ENCODE results near the gene AUTS2. TPM values are rescaled to one million over a fixed set of nuclear protein-coding genes. Genes with fewer than 3 reads are reported as not detected.

The AUTS2 gene
- polyA plus RNA-seq, 4 donors = 69.8 to 109 (median 76.8) TPM

DNA sequence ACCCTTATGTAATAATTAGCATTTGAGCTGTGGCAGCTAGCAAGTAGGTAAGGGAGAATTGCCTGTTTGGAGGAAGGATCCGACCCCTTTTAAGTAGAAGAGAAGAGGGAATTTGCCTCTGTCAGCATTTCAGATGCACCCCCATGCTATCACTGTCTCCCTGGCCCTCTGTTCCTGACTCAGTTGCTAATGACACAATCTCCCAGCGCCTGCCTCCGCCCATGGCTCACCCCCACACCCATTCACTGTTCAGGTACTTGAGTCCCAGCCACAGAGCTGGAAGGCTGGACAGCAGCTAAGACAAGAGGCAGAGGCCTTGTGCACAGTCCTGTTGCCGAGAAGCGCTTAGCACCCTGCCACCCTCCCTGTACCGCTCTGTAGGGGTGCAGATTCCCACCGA, 1021.4 kb downstream of the AUTS2 start:
- DNase-seq (ENCODE audit: low read depth in 4 of 4, low spot score in 3 of 4) = no peak

DNA sequence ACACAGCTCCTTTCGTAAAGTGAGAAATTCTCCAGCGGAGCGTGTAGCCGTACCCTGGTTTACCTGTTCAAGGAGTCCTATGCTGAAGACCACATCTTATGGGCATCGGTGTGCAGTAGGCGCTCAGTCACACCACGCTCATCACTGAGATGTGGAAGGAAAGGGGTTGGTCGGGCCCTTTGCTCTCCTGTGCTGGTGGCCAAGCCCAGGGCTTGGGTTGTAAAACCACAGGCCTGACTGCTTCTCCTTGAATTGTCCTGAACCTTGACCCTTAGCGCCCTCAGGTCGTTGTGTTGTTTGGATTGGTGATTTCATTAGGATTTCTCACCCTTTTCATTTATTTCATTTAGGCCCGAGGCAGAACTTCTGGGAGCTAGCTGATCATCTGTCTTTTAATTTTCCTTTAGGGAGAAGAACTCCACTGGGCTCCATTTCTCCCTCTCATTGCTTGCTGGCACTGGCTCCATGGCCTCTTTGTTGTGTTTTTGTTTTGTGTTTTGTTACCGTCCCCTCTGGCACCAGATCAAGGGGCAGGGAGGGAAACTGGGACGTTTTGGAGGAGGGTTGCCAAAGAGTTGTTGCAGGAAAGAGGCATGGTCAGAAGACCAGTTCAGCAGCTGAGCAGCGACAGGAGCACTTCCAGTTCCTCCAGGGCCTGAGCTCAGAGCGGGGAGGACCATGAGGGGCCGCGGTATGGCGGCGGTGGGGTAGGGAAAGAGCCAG, 1022.2 kb downstream of the AUTS2 start:
- no peak for DNase-seq (ENCODE audit: low read depth in 4 of 4, low spot score in 3 of 4)

DNA sequence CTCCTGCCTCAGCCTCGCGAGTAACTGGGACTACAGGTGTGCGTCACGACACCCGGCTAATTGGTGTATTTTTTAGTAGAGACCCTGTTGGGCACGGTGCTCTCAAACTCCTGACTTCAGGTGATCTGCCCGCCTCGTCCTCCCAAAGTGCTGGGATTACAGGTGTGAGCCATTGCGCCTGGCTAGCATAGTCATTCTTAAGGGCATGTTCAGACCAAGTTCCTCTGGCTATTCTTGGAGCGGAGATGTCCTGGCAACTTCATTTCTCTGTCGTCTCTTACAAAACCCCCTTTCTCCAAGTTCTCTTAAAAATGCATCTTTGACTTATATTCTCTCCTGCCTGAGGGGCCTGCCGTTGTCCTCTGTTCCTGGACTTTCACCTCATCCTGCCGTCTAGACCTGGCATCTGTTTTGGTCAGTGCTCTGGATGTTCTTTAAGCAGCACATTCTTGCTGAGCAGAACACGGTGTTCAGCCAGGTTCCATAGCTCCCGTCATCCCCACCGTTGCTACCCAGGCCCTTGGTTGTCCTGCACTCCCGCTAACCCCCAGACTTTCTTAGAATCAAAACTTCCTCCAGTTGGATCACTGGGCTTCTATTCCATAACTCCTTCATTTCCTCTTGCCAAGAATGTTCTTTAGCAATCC, 1023.8 kb downstream of the AUTS2 start:
- no peak for DNase-seq (ENCODE audit: low read depth in 4 of 4, low spot score in 3 of 4)

DNA sequence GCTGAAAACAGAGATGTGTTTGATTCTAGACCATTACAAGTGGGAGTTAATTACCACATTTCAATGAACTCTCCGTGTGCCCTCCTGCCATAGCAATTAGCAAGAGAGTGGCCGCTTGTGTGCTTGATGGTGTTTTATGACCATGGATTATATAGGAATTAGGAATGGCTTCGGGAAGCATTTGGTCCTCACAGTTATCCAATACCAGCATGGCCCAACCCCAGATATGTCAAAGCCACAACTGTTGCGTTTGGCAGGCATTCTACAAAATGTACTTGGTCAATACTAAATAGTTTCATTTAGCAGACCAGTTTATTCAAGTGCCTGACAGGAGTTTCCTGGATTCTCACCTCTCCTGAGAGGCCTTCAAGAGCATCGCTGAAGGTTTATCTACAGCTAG, 1024.7 kb downstream of the AUTS2 start:
- DNase-seq (ENCODE audit: low read depth in 4 of 4, low spot score in 3 of 4) = no peak

DNA sequence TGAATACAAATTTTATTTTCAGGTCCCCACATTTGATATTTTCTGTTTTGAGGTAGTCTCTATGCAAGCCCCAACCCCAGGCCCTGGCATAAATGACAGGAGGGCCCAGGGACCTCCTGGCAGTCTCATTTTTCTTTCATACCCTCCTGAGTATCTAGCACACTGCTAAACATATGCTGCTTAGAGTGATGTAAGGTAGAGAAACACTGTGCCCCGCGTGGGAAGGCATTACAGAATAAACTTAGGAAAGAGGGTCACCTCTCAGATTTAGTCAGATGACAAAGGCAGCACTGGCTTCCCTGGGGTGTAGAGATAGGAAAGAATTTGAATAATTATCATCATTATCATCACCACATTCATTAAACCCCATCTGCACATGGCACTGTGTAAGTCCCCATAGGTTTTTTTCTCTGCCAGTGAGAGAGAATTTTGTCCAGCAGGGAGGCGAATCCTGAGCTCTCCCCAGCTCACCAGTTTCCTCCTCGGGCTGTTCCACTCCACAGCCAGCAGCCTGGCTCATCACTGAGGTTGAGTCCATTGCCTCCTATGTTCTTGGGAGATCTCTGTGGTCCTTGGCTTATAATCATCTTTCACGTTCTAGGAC, 1026.3 kb downstream of the AUTS2 start:
- DNase-seq (ENCODE audit: low read depth in 4 of 4, low spot score in 3 of 4) = no peak

DNA sequence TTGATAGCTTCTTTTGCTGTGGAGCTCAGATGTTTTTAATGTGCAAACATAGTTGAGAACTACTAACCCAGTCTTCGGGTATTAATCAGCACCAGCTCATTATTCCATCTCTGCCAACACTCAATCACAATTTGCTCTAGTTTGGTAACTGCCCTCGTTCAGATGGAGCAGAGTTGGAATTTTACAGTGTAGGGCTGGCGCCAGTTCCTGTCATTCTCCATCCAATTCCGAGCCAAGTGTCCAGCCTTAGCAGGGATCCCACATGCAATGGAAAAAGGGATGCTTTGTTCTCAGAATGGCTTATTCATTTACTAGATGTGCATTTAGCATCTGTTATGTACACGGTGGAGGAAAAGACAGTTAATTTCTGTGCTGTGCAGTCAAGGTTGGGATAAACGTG, 1029.2 kb downstream of the AUTS2 start:
- no peak for DNase-seq (ENCODE audit: low read depth in 4 of 4, low spot score in 3 of 4)

DNA sequence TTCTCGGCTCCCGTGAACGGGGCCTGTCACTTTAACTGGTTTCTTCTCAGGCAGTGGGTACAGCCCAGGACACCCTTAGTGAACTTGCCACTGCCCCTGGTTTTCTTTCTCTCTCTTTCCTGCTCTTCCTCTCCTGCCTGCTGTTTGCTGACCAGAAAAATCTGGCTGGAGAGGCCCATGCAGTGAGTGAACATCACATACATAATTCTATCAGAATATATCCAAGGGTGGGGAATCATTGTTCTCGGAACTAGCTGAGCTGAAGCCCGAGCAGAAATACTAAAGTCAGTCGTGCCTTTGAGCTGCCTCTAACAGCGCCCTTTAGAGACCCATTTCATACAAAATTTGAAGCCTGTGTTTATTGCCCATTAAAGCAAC, 1032.2 kb downstream of the AUTS2 start:
- DNase-seq (ENCODE audit: low read depth in 4 of 4, low spot score in 3 of 4) = no peak

DNA sequence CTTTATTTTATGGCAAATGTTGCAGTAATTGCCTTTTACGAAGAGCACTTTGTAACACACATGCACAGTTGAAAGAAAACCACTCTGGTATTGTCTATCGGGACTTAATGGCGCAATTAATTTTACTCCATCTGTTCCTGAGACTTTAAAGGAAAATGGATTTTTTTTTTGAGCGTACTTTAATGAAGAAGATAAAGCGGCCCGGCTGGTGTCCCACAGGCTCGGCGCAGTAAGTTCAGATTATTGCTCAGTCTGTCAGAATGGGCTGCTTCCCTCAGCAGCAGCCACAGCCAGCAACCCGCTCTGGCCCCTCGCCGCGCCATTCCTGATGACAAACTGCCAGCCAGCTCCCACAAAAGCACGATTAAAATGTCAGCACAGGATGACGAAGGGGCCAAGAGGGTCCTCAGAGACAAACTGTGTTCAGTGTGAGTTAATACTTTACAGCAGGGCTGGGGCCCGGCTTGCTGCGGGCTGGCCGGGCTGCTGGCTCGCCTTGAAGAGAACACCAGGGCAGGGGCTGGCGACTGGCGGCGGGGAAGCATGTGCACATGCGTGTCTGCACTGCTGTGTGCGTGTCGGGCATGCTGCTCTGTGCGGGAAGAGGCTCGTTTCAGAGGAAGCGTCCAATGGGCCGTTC, 1032.7 kb downstream of the AUTS2 start:
- DNase-seq (ENCODE audit: low read depth in 4 of 4, low spot score in 3 of 4) = peak; percentile 76 to 86 (median 78)

DNA sequence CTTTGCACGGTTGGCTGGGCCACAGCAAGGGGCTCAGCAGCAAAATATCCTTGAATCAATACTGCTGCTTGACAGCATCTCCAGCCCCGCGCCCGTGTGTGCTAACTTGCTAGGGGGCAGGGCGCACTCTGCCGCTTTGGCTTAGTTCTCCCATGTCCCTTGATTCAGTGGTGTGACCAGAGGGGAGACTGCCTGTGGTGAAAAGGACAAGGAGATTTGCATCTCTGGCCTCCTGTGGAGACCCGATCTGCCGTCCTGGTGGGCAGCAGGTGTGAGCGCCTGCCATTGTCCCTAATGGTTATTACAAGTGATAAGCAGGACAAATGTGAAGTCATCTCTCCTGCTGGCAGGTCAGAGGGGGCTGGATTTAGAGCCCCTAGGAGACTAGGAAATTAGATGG, 1033.4 kb downstream of the AUTS2 start:
- no peak for DNase-seq (ENCODE audit: low read depth in 4 of 4, low spot score in 3 of 4)

DNA sequence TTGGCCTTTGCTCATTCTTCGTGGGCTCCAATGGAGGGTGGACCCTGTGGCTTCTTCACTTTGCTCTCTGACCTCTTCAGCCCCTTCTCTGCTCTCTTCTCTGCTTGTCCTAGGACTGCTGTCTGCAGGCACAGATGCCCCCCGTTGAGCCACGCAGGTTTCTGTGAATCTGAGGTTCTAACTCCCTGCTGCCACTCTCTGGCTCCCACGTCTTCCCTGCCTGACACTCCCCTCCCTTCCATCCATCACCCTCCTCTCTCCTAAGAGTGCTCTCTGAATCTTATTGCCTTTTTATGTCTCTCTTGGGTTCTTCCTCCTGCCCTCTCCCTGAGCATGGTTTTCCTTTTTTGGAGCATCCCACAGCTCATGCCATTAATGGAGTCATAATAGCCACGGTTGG, 1034.1 kb downstream of the AUTS2 start:
- DNase-seq (ENCODE audit: low read depth in 4 of 4, low spot score in 3 of 4) = no peak

DNA sequence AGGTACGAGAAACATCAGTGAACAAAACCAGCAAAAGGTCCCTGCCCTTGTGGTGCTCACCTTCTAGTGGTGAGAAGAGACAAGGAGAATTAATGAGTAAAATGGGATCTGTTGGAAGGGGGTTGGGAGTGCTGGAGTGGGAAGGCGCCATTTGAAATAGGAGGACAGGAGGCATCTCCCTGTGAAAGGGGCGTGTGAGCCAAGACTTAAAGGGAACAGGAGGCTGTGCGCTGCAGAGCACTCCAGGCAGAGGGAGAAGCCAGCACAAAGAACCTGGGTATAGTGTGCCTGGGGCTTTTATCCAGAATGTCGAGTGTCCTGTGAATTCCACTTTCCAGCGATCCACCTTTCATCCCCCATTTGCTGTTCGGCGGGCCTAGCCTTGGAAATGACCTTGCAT, 1035.8 kb downstream of the AUTS2 start:
- DNase-seq (ENCODE audit: low read depth in 4 of 4, low spot score in 3 of 4) = no peak

DNA sequence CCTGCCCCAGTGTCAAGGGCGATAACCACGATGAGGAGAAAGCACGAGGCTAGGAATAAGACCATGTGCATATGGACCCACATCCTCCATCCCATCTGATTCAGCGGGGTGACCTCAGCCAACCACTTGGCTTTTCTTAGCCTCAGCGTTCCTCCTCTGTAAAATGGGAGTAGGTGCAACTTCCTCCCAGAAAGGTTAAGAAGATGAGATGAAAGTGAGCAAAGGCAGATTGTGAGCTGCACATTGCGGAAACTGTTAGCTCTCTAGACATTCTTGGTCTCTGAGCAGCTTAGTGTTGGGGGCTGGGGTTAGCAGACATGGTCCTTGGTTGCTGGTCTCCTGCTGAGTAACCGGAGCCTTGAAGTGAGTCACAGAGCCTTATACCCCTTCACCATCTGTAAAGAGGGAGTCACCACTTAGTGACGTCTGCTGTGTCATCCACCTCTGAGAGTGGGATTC, 1036.4 kb downstream of the AUTS2 start:
- DNase-seq (ENCODE audit: low read depth in 4 of 4, low spot score in 3 of 4) = no peak

DNA sequence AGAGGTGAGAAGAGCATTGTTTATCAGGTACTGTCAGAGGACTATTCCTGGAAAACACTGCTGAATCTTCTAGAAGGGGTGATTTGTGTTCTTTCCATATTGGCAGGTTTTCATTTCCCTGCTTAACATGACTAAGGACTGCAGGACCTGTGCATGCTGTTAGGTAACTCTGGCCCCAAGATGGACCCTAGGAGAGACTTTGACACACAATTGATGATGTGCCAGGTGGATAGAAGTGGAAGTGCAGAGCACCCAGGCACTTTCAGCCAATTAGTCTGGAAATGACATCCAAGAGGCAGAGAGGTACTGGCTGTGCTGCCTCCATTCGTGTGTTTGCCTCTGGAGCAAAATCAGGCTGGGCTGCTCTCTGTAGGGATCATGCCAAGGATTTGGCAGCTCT, 1037.4 kb downstream of the AUTS2 start:
- no peak for DNase-seq (ENCODE audit: low read depth in 4 of 4, low spot score in 3 of 4)

DNA sequence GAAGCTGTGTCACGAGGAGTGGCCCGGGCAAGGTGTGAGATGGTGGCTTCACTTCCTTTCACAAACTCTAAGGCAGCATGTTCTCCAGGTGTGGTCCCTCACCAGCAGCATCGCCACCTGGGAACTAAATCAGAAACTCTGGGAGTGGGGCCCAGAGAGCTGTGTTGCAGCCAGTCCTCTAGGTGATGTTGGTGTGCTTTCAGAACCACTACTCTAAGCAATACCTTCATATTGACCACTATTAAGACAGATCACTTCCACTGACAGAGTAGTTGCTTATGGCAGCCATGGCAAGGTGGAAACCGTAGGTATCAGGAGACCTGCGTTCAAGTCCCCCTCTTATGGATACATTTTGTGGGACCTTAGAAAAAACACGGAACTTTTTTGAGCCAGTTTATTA, 1037.9 kb downstream of the AUTS2 start:
- no peak for DNase-seq (ENCODE audit: low read depth in 4 of 4, low spot score in 3 of 4)

DNA sequence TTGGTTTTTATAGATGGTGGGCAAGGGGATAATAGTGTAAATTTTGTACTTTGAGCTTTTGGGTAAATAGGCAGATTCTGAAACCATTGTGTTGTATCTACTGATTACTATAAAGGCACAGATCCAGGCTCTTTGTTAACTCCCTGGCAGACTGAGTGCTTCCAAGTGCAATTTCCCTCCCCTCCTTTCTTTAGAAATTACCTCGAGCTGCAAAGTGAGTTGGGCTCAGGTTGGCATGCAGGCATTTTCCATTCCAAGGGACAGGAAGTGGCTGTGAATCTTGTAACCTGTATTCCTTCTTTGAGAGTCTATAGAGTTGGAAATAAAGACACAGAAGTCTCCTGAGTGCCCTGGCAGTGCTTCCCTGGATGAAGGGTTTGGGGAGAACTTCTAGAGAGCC, 1039.5 kb downstream of the AUTS2 start:
- no peak for DNase-seq (ENCODE audit: low read depth in 4 of 4, low spot score in 3 of 4)

DNA sequence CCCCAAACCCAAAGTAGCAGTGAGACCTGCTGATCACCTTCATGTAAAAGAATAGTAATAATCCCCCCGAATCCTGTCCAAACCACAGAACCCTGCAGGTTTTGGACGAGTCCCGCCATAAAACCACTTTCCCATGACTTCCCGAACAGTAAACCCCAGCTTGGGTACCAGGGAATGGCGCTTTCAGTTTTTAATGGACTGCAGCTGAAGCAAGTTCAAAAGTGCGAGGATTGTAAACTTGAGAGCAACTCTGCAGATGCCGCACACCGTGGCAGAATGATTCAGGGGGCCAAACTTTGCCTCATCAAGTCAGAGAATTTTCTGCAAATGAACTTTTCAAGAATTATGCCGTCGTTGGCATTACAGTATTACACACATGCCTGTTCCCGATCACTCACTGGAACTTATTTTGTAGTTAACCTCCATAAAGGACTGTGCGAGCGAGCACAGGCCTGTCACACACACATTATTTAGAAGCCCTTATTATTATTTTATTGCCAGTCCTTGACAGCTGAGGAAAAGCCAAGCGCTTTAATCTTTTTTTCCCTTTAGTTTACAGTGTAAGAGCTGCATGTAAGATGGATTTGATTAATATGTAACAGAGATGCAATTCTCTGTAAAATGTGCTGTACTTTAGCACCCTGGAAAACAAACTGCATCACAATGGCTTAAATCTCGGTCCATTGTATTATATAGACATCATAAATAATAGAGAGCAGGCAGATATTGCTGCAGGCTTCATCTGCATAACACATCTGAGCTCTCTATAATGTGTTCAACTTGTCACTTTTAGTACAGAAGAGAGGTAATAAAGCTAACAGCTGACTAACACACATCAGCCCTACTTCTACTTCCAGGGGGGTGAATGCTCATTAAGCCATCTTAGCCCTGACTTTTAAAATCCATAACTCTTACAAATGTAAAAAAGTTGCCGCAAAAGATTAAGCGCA, 1040.2 kb downstream of the AUTS2 start:
- DNase-seq (ENCODE audit: low read depth in 4 of 4, low spot score in 3 of 4) = peak in 2 of 4 donors; percentile 23 to 49

DNA sequence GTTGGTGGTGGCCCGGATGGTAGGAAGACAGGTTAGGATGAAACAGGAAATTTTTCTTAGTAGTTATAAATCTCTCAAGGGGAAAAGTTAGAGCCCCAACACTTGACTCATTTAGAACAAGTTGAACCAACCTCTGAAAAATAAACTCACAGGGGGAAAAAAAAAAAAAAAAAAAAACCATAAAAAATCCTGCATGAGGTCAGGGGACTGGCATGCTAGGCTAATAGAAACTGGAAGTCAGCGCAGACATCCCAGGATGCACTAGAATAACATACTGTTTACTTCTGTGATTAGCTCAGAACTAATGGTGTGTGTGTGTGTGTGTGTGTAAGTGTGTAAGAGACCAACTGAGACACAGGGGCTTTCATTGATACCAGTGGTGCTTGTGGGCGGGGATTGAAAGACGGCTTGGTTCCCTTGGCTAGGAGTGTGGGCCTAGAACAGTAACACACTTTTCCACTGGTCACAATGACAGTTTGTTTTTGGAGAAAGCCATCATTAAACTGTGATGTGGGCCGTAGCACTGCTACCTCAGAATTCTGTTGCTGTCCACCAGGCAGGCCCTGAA, 1042.1 kb downstream of the AUTS2 start:
- no peak for DNase-seq (ENCODE audit: low read depth in 4 of 4, low spot score in 3 of 4)

DNA sequence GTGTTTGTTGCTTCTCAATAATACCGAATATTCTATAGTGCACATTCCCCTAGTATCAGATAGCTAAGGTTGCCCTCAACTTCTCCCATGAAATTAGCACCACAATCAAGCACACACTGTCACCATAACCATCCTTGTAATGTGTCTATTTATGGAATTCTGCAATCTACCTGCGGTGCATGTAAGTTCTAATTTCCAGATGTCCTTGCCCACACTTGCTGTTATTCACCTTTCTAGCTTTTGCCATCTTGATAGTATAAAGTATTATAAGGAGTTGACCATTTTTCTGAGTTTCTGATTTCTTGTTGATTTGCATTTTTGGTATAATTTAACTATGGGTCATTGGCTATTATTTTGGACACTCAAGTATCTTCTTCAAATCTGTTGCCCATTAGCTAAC, 1043.6 kb downstream of the AUTS2 start:
- DNase-seq (ENCODE audit: low read depth in 4 of 4, low spot score in 3 of 4) = no peak

DNA sequence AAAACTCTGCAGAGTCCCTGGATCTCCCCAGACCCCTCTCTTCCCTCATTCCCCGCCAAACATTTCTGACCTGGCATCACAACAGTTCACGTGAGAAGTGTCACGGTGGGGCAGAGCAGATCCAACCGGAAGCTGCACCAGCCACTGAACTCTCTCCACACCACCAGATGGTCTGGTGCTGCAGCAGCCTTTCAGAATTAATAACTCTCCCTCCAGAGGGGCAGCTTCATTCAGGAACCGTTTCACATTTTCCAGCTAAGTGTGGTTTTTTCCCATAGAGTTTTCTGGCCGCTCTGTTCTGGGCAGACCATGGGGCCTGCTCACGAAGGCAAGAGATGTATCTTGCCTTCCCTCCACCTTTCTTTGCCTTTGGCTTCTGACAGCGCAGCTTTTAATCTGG, 1047.0 kb downstream of the AUTS2 start:
- DNase-seq (ENCODE audit: low read depth in 4 of 4, low spot score in 3 of 4) = no peak

DNA sequence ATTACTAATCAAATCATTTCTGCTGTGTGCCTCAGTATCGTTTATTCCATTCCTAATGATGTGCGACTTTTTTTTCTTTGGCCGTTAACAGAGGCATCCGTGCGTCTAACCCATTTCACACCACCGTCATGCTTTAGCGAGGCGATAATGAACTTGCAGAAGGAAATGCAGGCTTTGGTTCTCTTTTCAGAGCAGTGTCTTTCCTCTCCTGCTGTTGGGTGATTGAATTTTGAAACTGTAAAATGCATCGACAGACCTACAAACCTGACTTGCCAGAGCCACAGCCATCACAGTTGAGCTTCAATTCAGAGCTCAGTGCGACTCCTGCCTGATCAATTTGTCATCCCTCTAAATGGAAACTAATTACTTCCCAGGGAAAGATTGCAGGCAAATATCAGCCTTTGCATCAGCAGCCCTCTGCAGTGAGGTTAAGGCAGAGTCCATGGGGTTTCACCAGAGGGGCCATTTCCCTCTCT, 1047.6 kb downstream of the AUTS2 start:
- DNase-seq (ENCODE audit: low read depth in 4 of 4, low spot score in 3 of 4) = no peak

All from left renal pelvis (tissue), 4 donors.